KG1 (cell line): Measurements from ENCODE around the gene SP140L.
"Not testable (repeated sequence)": the region's sequence is repeated elsewhere in the genome, so short reads cannot be mapped to it uniquely, and the experiment has no call there.

Experiments used
- DNase-seq: peaks from one replicate; lab custom pipeline; 2025; lab: John Stamatoyannopoulos, UW

The SP140L gene

DNA sequence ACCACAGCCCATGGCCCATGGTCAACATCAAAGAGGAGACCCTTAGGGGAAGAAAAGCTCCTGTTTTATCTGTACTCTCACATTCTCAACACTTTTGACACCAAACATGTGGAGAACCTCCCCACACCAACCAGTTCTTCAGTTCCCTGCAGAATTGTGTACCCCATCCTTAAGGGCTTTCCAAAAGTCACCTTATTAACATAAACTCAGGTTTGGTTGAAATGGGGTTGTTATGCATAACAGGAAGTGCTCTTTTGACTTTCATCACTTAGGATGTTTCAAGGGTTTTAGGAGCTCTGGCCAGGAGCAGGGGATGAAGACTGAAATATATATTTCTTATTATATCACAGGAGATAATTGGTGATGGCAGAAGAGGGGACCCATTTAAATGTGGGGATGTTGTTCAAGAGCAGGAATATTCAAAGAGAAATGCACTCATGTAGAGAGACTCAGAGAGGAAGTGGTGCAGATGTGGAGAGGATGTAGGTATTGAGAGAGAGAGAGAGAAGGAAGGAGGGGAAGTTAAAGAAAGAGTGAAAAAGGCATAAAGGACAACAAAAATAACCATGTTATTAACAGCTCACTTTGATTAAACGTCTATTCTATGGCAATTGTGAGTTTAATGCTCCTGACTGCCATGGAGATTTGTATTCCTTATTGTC is 35.2 kb downstream of the SP140L start:
- DNase-seq, result no peak

DNA sequence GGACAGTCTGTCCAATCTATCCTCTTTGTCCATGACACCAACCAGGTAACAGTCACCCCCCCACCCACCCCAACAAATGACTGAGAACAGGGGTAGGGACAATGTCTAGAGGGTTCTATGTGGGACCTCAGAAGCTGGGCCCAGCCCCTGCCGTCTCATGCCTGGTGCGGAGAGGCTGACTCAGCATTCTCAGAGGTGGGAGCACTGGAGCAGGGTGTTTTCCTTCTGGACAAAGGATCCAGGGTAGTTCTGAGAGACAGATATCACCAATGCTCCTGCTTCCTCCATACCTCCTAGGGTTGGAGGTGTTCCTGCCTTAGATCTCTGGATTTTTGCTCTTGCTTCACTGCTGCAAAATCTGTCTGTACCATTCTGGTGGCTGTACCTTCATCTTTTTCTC is 55.1 kb downstream of the SP140L start:
- no peak for DNase-seq

GRCh38 chr2:230383453-230383852 is 56.5 kb downstream of the SP140L start:
- no peak for DNase-seq

DNA sequence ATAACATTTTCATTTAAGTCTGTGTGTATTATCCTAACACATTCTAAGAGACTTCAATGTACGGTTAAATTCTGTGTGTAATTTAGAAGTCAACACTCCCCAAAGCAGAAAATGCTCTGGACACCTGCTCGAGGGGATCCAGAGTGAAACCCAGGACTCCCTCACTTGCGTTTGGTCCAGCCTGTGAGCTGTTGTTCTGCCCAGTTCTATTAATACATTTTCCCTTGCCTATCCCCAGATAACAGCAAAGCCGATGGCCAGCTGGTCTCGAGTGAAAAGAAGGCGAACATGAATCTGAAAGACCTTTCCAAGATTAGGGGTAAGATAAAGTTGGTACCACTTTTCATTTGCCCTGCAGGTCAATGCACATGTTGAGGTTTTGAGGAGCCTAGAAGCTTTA is 58.0 kb downstream of the SP140L start:
- DNase-seq, result no peak

GRCh38 chr2:230394301-230394700 is 67.3 kb downstream of the SP140L start:
- DNase-seq, result no peak

GRCh38 chr2:230398698-230399097 is 71.7 kb downstream of the SP140L start:
- DNase-seq, result not testable (repeated sequence)

GRCh38 chr2:230400041-230400440 is 73.0 kb downstream of the SP140L start:
- DNase-seq, result no peak

- DNase-seq, result no peak
Observed at GRCh38 chr2:230400454-230400853, 73.5 kb downstream of the SP140L start.

DNA sequence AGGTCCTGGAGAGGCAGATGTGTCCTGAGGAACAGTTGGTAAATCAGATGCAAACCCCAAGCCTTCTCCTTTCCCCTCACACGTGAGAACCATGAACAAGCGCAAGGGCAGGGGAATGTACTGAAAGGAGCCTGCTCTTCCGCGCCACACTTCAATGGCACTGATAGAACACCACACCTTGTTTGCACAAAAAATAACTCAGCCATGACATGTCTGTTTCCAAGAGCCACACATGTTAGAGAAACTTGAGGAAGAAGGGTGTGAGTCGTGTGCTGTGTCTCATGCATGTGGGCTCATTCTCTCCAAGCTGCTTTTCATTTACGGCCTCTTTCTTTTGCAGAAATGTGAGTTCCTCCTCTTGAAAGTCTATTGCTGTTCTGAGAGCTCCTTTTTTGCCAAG is 74.0 kb downstream of the SP140L start:
- not testable (repeated sequence) for DNase-seq

DNA sequence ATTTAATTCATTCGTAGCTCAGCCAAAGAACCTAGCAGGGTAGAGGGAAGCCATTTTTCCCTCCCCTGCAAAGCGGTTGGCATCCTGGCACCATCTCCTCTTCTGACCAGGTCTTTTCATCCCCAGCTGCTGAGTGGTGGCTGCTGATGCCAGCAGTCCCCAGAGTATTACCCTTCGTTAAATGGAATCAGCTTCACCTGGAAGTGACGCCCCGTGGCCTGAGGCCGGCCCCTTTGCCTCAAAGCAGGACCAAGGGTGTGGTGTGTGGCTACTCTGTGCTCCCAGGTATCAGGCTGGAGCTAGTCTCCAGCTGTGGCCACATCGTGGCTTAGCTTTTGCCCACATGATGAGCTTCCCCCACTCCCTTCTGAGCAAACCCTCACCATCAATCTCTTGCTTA is 76.8 kb downstream of the SP140L start:
- DNase-seq, result no peak

- no peak for DNase-seq
Observed at GRCh38 chr2:230405824-230406223, 78.8 kb downstream of the SP140L start.

DNA sequence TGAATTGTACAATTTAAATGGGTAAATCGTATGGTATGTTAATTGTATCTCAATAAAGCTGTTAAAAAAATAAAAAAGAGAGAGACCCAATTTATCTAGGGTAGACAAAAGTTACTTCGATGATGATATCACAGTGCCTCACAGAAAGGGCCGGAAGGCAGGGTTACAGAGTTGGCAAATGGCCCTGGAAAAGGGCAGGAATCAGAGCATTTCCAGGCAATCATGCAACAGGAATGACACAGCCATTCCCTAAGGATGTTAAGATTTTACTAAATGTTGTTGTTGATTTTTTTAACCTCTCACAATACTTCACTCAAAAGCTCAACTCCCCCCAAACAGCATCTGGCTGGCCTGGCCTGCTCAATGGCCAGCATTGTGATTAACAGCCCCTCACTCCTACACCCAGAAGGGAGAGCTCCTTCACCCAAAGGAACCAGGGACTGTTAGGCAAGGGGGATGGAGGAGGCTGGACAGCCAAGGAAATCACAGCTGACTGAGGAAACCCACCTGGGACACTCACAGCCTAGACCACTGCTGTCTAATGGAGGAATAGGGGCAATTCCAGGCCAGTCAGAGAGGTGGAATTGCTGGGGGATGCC is 81.3 kb downstream of the SP140L start:
- no peak for DNase-seq

GRCh38 chr2:230409316-230409715 is 82.3 kb downstream of the SP140L start:
- not testable (repeated sequence) for DNase-seq

DNA sequence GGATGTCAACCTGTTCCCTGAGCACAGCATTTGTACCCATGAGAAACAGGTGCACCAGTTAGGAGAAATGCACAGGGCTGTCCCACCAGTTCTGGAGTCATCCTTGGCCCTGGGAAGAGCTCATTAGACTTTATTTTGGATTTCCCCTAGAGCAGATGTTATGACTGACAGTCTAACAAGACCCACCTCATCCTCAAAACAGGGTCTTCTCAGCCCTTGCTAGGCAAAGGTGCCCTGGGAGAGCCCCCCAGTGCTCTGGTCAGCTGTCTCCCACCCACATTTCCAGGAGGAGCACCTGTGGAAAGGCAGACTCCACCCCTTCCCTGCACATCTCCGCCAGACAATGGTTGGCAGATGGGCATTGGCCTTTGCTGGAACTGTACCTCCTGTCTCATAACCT is 83.3 kb downstream of the SP140L start:
- DNase-seq, result no peak

GRCh38 chr2:230410861-230411569 is 84.0 kb downstream of the SP140L start:
- no peak for DNase-seq

- no peak for DNase-seq
Observed at GRCh38 chr2:230411570-230412370, 84.8 kb downstream of the SP140L start.

DNA sequence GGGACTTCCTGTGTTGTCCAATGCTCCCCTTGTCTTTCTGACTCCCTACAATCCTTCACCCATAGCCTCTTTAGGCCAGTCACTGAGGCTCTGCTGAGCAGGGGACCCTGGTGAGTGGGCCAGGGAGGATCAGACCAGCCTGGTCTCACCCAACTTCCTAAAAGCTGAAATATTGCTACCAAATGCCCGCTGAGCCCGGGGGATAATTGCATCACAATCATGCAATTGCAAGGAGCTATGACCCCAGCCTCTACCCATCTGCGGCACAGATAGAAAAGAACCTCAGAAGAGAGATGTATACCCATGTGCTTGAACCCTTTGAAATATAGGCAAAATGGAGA is 85.3 kb downstream of the SP140L start:
- DNase-seq, result no peak

GRCh38 chr2:230412846-230413245 is 85.9 kb downstream of the SP140L start:
- no peak for DNase-seq

- DNase-seq, result no peak
Observed at GRCh38 chr2:230413479-230413878, 86.5 kb downstream of the SP140L start.

DNA sequence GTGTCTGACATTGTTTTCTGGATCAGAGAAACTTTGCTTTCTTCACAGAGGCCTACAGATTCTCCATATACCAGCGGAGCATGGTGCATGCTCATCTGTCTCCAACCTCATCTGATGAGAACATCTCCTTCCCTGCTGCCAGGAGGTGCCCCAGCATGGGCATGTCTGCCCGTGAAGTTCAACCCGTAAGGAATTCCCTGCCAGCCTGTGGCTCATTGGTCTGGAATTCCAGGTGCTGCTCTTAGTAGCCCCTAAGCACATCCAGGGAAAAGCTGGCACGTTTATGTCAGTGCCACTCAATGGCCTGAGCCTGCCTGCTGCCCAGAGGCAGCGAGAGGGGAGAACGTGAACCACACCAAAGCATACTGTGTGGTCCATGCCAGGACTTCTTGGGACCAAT is 87.3 kb downstream of the SP140L start:
- DNase-seq, result no peak

GRCh38 chr2:230416061-230416721 is 89.2 kb downstream of the SP140L start, which contains the start of gene SP100:
Gene SP100, plus strand, starts transcription at chr2:230416201. Its CDS starts 96 bp downstream, at chr2:230416297.
- peak; percentile 81 for DNase-seq

DNA sequence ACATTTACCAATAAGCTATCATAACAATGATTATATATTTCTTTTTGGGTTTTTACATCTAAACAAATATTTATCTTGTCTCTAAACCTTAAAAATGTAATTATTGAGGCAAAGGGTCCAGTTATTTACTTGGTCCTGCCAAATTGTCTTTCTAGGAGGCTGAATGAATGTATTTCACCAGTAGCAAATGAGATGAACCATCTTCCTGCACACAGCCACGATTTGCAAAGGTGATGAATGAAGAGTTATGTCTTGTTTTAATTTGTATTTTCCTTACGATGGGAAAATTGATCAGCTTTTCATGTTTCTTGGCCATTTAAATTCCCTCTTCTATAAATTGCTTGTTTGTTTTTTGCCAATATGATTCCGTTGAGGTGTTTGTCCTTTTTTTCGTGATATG is 90.4 kb downstream of the SP140L start:
- DNase-seq, result no peak
